OCI-LY1 (cell line): ENCODE measurements around the gene FARSB.

Experiments
- CTCF ChIP-seq: fragments of 200-600 bp; sonication (generic), shearing (Covaris generic); IDR thresholded peaks from 2 replicates; pipeline ENCODE4 v1.5.1; 2017; ENCODE audit warnings: mild to moderate bottlenecking, antibody characterized with exemption, low read length, moderate library complexity, mixed read lengths
- EZH2 ChIP-seq: fragments of 200-600 bp; sonication (generic), shearing (Covaris generic); IDR thresholded peaks from 2 replicates; pipeline ENCODE4 v1.8.0; 2017; ENCODE audit warnings: borderline replicate concordance, mixed run types, mild to moderate bottlenecking, antibody characterized with exemption, low read length, moderate library complexity, mixed read lengths

GRCh38 chr2:222582928-222583327 is 73.0 kb downstream of the FARSB start:
- TF ChIP-seq CTCF: no peak
- TF ChIP-seq EZH2: no peak
